ENCODE measurements around the gene COIL.

COIL gene

DNA sequence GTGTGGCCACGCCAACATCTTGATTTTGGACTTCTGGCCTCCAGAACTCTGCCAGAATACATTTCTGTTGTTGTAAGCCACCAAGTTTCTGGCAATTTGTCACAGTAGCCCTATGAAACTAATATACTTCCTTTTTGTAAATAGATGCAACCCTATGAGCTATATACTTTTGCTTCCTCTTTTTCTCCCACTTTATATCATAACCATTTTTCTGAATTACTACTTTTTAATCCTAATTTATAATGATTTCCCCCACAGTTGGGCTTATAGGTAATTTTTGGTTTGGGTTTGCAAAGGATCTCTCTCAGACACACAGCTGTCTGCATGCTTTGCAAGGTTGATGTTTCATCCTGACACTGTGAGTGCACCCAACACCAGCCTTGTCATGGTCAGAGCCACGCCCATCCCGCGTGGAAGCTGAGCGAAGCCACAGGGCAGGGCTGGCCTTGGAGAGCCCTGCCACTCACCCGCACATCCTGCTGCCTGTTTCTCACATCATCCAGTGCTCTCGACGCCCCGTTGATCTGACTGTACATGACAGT, 52.8 kb downstream of the COIL start:
- DNase-seq: peak in 2 of 5 experiments; percentile 21 to 84

DNA sequence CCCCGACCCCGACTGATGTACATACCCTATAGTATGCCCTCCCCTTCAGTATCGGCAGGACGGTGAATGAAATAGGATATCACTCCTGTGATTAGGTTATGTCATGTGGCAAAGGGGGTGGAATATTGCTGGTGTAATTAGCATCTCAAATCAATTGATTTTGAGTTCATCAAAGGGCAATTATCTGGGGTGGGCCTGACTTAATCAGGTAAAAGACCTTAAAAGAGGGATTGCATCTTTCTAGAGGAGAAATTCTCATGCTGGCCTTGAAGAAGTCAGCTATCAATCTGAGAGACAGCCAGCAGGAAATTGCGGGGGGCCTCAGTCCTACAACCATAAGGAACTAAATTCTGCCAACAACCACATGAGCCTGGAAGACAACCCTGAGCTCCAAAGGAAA, 57.3 kb downstream of the COIL start:
- no peak for DNase-seq

DNA sequence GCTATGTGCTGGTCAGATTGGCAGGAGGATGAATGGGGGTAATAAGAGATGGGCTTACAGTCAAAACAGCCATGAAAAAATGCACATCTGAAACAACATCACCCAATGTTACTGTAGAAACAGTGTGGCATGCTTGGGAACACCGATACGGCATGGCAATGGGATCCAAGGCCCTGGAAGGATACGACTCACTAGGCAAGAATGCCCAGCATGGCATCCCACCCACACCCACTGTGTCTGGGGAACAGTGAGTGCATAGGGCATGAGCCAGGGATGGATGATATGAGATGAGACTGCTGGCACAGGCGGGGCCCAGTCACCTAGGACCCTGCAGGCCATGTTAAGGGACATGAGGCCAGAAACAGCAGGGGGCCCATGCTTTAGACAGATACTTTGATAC, 58.5 kb downstream of the COIL start:
- no peak for DNase-seq

GRCh38 chr17:56899403-56899802, 61.4 kb downstream of the COIL start:
- DNase-seq: no peak

DNA sequence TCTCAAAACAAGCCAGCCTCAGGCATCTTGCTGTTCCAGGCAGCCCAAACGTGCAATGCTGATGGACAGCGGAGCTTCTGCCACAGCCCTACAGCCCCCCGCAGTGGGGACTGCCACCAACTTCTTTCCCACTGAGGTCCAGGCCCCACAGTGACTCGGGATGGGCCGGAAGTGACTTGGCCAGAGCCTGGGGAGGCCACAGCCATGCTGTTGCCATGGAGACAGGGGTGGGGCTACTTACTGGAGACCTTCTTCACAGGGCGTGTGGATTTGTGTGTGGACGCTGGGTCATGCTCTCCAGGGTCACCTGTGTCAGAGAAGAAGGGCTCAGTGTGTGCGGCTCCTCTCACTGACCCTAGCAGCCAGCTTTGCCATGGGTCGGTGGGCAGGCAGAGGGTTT, 62.0 kb downstream of the COIL start:
- DNase-seq: no peak

GRCh38 chr17:56897646-56898424, 63.0 kb downstream of the COIL start:
- DNase-seq: no peak

DNA sequence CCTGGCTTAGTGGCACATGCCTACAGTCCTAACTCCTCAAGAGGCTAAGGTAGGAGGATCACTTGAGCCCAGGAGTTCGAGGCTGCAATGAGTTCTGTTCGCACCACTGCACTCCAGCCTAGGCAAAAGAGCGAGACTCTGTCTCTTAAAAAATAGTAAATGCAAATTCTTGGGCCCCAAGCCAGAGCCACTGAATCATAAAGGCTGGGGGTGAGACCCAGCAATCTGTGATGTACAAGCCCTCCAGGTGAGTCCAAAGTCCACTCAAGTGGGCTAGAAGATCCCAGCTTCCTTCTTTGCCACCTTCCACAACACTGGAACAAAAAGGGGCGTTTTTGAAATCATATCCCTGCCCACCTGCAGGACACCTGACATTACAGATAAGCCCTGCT, 63.9 kb downstream of the COIL start:
- DNase-seq: no peak

GRCh38 chr17:56896217-56896967, 64.5 kb downstream of the COIL start:
- DNase-seq: no peak

GRCh38 chr17:56894859-56895455, 65.9 kb downstream of the COIL start:
- DNase-seq: no peak

DNA sequence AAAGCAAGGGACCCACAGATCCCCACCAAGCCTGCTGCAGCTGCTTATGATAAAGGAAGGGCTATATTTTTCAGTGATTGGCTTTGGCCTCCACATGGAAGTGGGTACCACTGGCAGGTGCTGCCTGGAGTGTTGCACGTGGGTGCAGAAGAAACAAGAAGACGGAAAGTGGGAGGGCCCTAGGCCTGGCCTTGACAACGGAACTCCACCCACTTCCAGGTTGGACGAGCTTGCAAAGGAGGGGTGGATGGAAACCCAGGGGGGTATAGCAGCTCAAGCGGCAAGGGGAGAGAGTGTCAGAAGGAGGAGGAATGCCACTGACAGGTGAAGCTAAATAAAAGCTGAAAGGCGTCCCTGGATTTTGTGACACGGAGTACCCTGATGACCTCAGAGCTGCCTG, 67.3 kb downstream of the COIL start:
- DNase-seq: no peak

DNA sequence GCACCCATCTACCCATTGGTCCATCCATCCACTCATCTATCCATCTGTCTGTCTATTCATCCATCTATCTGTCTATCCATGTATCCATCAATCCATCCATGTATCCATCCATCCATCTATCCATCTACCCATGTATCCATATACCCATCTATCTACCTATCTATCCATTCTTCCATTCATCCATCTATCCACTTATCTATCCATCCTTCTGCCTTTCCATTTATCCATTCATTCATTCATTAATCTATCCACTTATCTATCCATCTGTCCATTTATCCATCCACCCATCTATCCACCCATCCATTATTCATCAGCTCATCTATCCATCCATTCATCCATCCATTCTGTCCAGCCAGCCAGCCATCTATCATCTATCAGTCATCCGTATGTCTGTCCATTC, 68.5 kb downstream of the COIL start:
- no peak for DNase-seq

DNA sequence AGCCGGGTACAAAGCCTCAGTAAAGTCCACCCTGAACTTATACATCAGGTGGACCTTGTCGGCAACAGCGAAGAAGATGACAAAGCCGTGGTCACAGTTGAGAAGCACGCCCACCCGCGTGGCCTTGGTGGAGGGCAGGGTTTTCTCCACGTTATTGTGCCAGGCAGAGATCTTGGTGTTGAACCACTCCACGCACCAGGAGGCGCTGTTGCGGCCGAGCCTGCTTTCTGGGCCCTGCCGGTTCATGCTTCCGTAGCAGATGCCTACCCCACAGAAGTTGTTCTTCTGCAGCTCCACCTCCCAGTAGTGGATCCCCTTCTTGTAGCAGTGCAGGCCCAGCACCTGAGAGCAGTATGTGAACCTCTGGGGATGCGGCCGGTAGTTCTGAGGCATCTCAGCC, 69.1 kb downstream of the COIL start:
- DNase-seq: peak; percentile 12 to 31 (median 24)

- DNase-seq: no peak
Measured at GRCh38 chr17:56890906-56891674, 69.8 kb downstream of the COIL start.

GRCh38 chr17:56890390-56890789, 70.5 kb downstream of the COIL start:
- no peak for DNase-seq
